ENCODE data around the gene ANXA2R. TPM values are rescaled to one million over a fixed set of nuclear protein-coding genes. Genes with fewer than 3 reads are reported as not detected.

ANXA2R gene
- total and polyA plus RNA-seq, 9 of the 15 experiments (the other 6 are each of a cell fraction or from before 2014, with no cell fraction given), result 2.1 to 4.8 (median 3.4) TPM

DNA sequence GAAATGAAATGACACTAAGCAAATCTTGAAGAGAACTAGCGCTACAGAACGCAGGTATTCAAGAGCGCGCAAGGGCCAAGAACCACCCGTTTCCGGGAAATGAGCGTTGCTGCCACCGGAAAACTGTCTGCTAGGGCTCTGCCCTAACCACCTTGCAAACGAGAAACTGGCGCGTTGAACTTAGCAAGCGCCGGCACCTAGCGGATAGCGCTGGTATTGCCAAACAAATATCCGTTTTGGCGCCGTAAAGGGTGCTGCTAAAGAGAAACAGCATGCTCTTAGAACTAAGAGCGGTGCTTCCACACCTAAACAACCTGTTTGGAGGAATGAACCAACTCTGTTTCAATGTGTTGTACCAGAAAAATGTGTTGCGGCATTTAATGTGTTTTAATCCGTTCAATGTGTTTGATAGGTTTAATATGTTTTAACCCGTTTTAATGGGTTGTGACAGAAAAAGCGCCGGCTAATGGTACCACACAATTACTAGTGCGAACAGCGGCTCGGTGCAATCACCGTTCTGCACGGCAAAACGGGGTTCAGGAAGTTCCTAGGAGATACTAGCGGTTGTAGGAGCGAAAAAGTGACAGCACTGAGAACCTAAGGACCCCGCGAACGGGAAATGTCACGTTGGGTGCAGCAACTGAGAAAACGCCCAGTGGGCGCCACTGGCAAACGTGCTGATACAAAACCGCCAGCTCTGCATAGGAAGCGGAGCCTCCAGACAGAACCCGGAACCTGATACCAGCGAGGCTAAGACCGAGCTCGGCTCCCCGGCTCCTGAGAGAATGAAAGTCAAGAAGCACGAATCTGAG lies at the start of gene ANXA2R (continued):
- TF ChIP-seq, protein P1, sequence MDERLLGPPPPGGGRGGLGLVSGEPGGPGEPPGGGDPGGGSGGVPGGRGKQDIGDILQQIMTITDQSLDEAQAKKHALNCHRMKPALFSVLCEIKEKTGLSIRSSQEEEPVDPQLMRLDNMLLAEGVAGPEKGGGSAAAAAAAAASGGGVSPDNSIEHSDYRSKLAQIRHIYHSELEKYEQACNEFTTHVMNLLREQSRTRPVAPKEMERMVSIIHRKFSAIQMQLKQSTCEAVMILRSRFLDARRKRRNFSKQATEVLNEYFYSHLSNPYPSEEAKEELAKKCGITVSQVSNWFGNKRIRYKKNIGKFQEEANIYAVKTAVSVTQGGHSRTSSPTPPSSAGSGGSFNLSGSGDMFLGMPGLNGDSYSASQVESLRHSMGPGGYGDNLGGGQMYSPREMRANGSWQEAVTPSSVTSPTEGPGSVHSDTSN (CRISPR knock-in tag; IDR thresholded peaks at IDR 0.05; ENCODE audit: low read depth), result no peak
- TF ChIP-seq, protein P1 (tag; conservative IDR thresholded peaks at IDR 0.05; ENCODE audit: low read depth), result no peak
- no peak for TF ChIP-seq ZSCAN32 (CRISPR knock-in tag; IDR thresholded peaks at IDR 0.05)
- peak; percentile 71 for TF ChIP-seq JUND (IDR thresholded peaks at IDR 0.05; ENCODE audit: borderline replicate concordance, low read depth, low read length)
- TF ChIP-seq JUND (tag; IDR thresholded peaks at IDR 0.05; ENCODE audit: borderline replicate concordance, low read depth, low read length), result peak; percentile 25; the same call in 1 of the 3 replicates
- no peak for TF ChIP-seq ARID1B (IDR thresholded peaks at IDR 0.05)
- TF ChIP-seq KDM2B (CRISPR knock-in tag; IDR thresholded peaks at IDR 0.05), result no peak
- peak; percentile 49; the same call in 1 of the 2 replicates for TF ChIP-seq CBX5 (IDR thresholded peaks at IDR 0.05; ENCODE audit: borderline replicate concordance, low read depth)
- TF ChIP-seq CTBP1 (IDR thresholded peaks at IDR 0.05; ENCODE audit: borderline replicate concordance), result peak; percentile 76; the same call in 1 of the 2 replicates
- TF ChIP-seq TSC22D4 (tag; IDR thresholded peaks at IDR 0.05), result no peak
- TF ChIP-seq NEUROD1 (IDR thresholded peaks at IDR 0.05; ENCODE audit: borderline replicate concordance, low read depth, low read length, partially characterized antibody), result peak; percentile 13
- TF ChIP-seq, protein P2, sequence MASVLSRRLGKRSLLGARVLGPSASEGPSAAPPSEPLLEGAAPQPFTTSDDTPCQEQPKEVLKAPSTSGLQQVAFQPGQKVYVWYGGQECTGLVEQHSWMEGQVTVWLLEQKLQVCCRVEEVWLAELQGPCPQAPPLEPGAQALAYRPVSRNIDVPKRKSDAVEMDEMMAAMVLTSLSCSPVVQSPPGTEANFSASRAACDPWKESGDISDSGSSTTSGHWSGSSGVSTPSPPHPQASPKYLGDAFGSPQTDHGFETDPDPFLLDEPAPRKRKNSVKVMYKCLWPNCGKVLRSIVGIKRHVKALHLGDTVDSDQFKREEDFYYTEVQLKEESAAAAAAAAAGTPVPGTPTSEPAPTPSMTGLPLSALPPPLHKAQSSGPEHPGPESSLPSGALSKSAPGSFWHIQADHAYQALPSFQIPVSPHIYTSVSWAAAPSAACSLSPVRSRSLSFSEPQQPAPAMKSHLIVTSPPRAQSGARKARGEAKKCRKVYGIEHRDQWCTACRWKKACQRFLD (CRISPR knock-in tag; IDR thresholded peaks at IDR 0.05), result no peak
- TF ChIP-seq OTX1 (CRISPR knock-in tag; IDR thresholded peaks at IDR 0.05), result no peak
- peak; percentile 76 for TF ChIP-seq BHLHE40 (IDR thresholded peaks at IDR 0.05; ENCODE audit: low read length)
- TF ChIP-seq ZBTB8A (IDR thresholded peaks at IDR 0.05; ENCODE audit: partially characterized antibody), result no peak
- TF ChIP-seq NFE2L1 (tag; IDR thresholded peaks at IDR 0.05; ENCODE audit: borderline replicate concordance, low read depth), result no peak
- no peak for TF ChIP-seq ILK (tag; IDR thresholded peaks at IDR 0.05; ENCODE audit: borderline replicate concordance, low read depth)
- TF ChIP-seq, protein P3, sequence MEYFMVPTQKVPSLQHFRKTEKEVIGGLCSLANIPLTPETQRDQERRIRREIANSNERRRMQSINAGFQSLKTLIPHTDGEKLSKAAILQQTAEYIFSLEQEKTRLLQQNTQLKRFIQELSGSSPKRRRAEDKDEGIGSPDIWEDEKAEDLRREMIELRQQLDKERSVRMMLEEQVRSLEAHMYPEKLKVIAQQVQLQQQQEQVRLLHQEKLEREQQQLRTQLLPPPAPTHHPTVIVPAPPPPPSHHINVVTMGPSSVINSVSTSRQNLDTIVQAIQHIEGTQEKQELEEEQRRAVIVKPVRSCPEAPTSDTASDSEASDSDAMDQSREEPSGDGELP (CRISPR knock-in tag; IDR thresholded peaks at IDR 0.05; ENCODE audit: borderline replicate concordance), result peak; percentile 52
- no peak for TF ChIP-seq RBM39 (optimal IDR thresholded peaks at IDR 0.05; ENCODE audit: low read depth, low read length)
- TF ChIP-seq SAFB2 (IDR thresholded peaks at IDR 0.05; ENCODE audit: borderline replicate concordance, low read depth, low read length, severe bottlenecking), result no peak
- TF ChIP-seq EWSR1 (IDR thresholded peaks at IDR 0.05; ENCODE audit: borderline replicate concordance, low read depth, partially characterized antibody), result no peak

Measured in K562 (cell line).